ENCODE data around the gene USE1. TPM values are rescaled to one million over a fixed set of nuclear protein-coding genes. Genes with fewer than 3 reads are reported as not detected.
"Not testable (repeated sequence)": the region's sequence is repeated elsewhere in the genome, so short reads cannot be mapped to it uniquely, and the experiment has no call there.

Gene USE1
- total RNA-seq, 4 donors from 2014 or later, result 18.3 to 30.7 (median 24.5) TPM

GRCh38 chr19:17183858-17184321 lies 31.3 kb upstream of the USE1 start:
- Histone ChIP-seq H3K4me3 (no peak overlapping the region), H3K27me3 (no peaks in the 10 kb centered on the region), H3K4me1 (peaks cover 0 to 7% (median 0%) of the 10 kb centered on the region in 4 donors), H3K36me3 (peaks cover 0 to 27% (median 8%) of the 10 kb centered on the region in 4 donors), H3K9me3 (no peaks in the 10 kb centered on the region), H3K27ac (peak overlapping the region in 3 of 4 donors; percentile 16 to 57 (median 22))
- no peak for TF ChIP-seq POLR2A (IDR thresholded peaks at IDR 0.05)
- WGBS, 2 donors (ENCODE audit: low coverage in 1 of 2), result 70 to 80% methylated on average over 9 to 11 of the region's 11 CpGs
- intact Hi-C loops (cut with DNase I; ENCODE audit: low total_unique reads) (no loop called here), in situ Hi-C loops (cut with MboI; ENCODE audit: low pct_ligation_motif_present in 1 of 4, low pct_unique_long_range_greater_than_20kb in 1 of 4, low sequenced_read_pairs in 3 of 4) (no loop called here)
- no peak for DNase-seq

- TF ChIP-seq POLR2A (IDR thresholded peaks at IDR 0.05) (no peak), CTCF (IDR thresholded peaks at IDR 0.05) (no peak), POLR2AphosphoS5 (IDR thresholded peaks at IDR 0.05) (no peak), EP300 (IDR thresholded peaks at IDR 0.05; ENCODE audit: low read depth) (no peak)
These were observed 30.8 kb upstream of the USE1 start for GRCh38 chr19:17184371-17184841.

GRCh38 chr19:17185590-17185989 lies 29.6 kb upstream of the USE1 start:
- TF ChIP-seq EP300 (IDR thresholded peaks at IDR 0.05; ENCODE audit: low read depth) (no peak), POLR2A (IDR thresholded peaks at IDR 0.05) (no peak), POLR2AphosphoS5 (IDR thresholded peaks at IDR 0.05) (no peak), CTCF (IDR thresholded peaks at IDR 0.05) (no peak)
- no peaks in the 10 kb centered on the region for H3K27me3 ChIP-seq
- peaks cover 0 to 7% (median 0%) of the 10 kb centered on the region in 4 donors for H3K4me1 ChIP-seq
- in situ Hi-C loops (cut with MboI; ENCODE audit: low pct_ligation_motif_present in 1 of 4, low pct_unique_long_range_greater_than_20kb in 1 of 4, low sequenced_read_pairs in 3 of 4), result no loop called here
- no peak overlapping the region for H3K27ac ChIP-seq
- H3K36me3 ChIP-seq, result peaks cover 0 to 43% (median 14%) of the 10 kb centered on the region in 4 donors
- H3K4me3 ChIP-seq, result no peak overlapping the region
- intact Hi-C loops (cut with DNase I; ENCODE audit: low total_unique reads), result no loop called here
- H3K9me3 ChIP-seq, result no peaks in the 10 kb centered on the region
- DNase-seq, result no peak
- WGBS, 2 donors (ENCODE audit: low coverage in 1 of 2), result 88 to 91% methylated on average over 2 to 8 of the region's 8 CpGs

More at GRCh38 chr19:17184371-17184841, 30.8 kb upstream of the USE1 start:
- Histone ChIP-seq H3K27me3 (no peaks in the 10 kb centered on the region), H3K36me3 (peaks cover 0 to 32% (median 11%) of the 10 kb centered on the region in 4 donors), H3K4me3 (no peak overlapping the region), H3K4me1 (peaks cover 0 to 7% (median 0%) of the 10 kb centered on the region in 4 donors), H3K9me3 (no peaks in the 10 kb centered on the region), H3K27ac (peak overlapping the region in 3 of 4 donors; percentile 16 to 57 (median 22))
- WGBS, 2 donors (ENCODE audit: low coverage in 1 of 2), result 89% methylated on average over 12 of the region's 12 CpGs; no CpG with 5 or more reads in 1 of the 2 donors
- intact Hi-C loops (cut with DNase I; ENCODE audit: low total_unique reads), result no loop called here
- in situ Hi-C loops (cut with MboI; ENCODE audit: low pct_ligation_motif_present in 1 of 4, low pct_unique_long_range_greater_than_20kb in 1 of 4, low sequenced_read_pairs in 3 of 4), result no loop called here
- peak; percentile 26 for DNase-seq

- H3K27me3 ChIP-seq; H3K9me3 ChIP-seq; in situ Hi-C loops (cut with MboI; ENCODE audit: low pct_ligation_motif_present in 1 of 4, low pct_unique_long_range_greater_than_20kb in 1 of 4, low sequenced_read_pairs in 3 of 4); H3K4me3 ChIP-seq; intact Hi-C loops (cut with DNase I; ENCODE audit: low total_unique reads); DNase-seq; H3K4me1 ChIP-seq; H3K27ac ChIP-seq: not testable (repeated sequence)
- 67 to 79% methylated on average over 3 to 6 of the region's 6 CpGs for WGBS, 2 donors (ENCODE audit: low coverage in 1 of 2)
- H3K36me3 ChIP-seq, result peaks cover 0 to 78% (median 35%) of the 10 kb centered on the region in 4 donors
These were observed 23.4 kb upstream of the USE1 start for GRCh38 chr19:17191736-17192135.

- 96% methylated on average over 26 of the region's 26 CpGs; no CpG with 5 or more reads in 1 of the 2 donors for WGBS, 2 donors (ENCODE audit: low coverage in 1 of 2)
- in situ Hi-C loops (cut with MboI; ENCODE audit: low pct_ligation_motif_present in 1 of 4, low pct_unique_long_range_greater_than_20kb in 1 of 4, low sequenced_read_pairs in 3 of 4), result no loop called here
These were observed 22.4 kb upstream of the USE1 start for GRCh38 chr19:17192751-17193150.

More at GRCh38 chr19:17192751-17193150, 22.4 kb upstream of the USE1 start:
- H3K36me3 ChIP-seq, result peaks cover 0 to 82% (median 34%) of the 10 kb centered on the region in 4 donors
- no peak for DNase-seq
- no peak overlapping the region for H3K4me3 ChIP-seq
- H3K9me3 ChIP-seq, result no peaks in the 10 kb centered on the region
- no peaks in the 10 kb centered on the region for H3K4me1 ChIP-seq
- H3K27ac ChIP-seq, result no peak overlapping the region
- TF ChIP-seq POLR2A (IDR thresholded peaks at IDR 0.05) (no peak), EP300 (IDR thresholded peaks at IDR 0.05; ENCODE audit: low read depth) (no peak), CTCF (IDR thresholded peaks at IDR 0.05) (no peak), POLR2AphosphoS5 (IDR thresholded peaks at IDR 0.05) (no peak)
- no peaks in the 10 kb centered on the region for H3K27me3 ChIP-seq
- intact Hi-C loops (cut with DNase I; ENCODE audit: low total_unique reads), result no loop called here

Data from transverse colon (tissue), 4 donors.